ENCODE results near the gene TBC1D22A.

- no peak for TF ChIP-seq CTCF (IDR thresholded peaks at IDR 0.05)
- no peak for TF ChIP-seq POLR2AphosphoS5 (IDR thresholded peaks at IDR 0.05)
These were observed 247.8 kb downstream of the TBC1D22A start for GRCh38 chr22:47010211-47010610.
